GM21360 (cell line): Measurements from ENCODE around the gene PGAP2.
"Not testable (repeated sequence)": the region's sequence is repeated elsewhere in the genome, so short reads cannot be mapped to it uniquely, and the experiment has no call there.

Source experiments
- ATAC-seq: cut with Tn5 transposase; IDR thresholded peaks from one replicate; pipeline ENCODE4 v1.9.1; 2021; ENCODE audit warnings: mild to moderate bottlenecking, moderate library complexity; ENCODE audit not compliant: unreplicated experiment

PGAP2 gene

DNA sequence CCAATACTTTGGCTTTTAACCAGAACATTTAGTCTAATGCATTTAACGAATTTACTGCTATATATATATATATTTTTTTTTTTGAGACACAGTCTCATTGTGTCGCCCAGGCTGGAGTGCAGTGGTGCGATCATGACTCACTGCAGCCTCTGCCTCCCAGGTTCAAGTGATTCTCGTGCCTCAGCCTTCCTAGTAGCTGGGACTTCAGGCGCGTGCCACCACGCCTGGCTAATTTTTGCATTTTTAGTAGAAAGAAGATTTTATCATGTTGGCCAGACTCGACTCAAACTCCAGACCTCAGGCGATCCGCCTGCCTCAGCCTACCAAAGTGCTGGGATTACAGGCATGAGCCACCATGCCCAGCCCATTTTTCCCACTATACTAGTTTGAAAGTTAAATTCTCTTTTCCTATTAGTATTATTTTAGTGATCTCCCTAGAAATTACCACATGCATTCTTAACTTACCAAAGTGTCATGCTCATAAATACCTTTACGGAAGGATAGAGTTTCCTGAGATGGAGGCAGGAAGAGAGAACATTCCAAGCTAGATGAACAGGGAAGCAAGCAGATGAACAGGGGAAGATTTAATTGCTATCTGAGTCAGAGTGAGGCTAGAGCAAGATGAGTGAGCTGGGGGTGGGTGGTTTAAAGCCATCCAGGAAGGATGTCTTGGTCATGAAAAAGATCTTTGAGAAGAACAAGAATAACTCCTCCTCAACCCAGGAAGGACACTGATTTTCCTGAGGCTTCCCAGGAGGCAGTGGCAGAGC, 4.4 kb upstream of the PGAP2 start:
- ATAC-seq: no peak

DNA sequence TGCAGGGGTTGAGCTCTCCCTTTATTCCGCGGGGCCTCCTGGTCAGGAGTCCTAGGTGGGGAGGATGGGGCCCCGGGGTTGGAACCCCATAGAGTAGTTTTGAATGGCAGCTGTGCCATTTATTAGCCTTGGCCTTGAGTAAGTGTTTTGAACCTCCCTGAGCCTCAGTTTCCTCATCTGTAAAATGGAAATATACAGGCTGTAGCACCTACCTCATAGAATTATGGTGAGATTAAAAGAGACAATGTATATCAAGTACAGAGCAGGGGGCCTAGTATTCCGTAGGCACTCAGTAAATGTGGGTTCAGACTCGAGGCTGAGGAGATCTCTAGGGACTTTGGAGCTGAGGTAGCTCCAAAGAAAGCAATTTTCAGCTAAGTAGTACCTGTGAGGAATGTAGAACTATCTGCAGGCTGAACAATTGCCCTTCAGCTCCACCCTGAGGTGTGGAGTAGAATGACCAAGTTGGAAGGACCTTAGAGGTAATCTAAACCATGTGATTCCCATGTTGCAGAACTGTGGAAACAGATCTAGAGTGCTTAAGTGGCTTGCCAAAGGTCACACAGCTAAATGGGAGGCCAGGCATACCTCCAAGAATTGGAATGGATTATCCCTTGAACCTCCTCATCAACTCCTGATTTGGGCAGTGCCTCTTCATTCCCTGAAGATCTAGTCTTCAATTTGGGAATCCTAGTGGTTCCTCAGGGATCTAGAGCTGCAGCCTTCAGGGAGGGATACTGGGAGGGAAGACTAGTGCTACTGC, 682 bp downstream of the PGAP2 start:
- peak; percentile 71 for ATAC-seq

DNA sequence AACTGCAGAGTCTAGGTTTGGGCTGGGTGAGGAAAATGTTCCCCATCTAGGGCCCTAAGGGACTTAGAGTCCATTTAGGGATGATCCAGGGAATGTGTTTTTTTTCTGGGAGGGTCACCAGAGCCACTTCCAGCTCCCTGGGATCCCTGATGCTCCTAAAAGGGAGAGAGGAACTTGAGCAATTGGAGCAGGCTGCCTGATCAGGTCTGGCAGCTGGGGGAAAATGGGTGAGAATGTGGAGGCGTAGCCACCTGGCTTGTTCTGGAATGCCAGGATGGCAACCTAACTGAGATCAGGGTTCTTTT, 1.2 kb downstream of the PGAP2 start:
- ATAC-seq: no peak

DNA sequence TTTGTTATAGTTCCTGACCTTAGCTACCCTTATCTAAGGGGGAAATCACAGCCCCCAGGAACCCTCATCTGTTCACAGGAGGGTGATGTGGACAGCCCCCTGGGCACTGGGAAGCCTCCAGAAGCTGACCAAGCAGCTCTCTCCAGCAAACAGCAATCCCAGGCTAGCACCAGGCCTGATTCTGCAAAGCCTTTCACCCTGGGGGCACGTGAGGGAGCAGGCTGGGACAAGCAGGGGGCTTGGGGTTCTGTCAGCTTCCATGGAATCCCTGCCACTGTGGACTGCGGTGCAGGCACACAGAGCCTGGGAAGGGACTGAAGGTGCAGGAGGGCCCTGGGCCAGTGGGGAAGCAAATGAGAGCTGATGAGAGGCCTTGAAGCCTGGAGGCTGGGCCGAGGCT, 2.1 kb downstream of the PGAP2 start:
- ATAC-seq: no peak

DNA sequence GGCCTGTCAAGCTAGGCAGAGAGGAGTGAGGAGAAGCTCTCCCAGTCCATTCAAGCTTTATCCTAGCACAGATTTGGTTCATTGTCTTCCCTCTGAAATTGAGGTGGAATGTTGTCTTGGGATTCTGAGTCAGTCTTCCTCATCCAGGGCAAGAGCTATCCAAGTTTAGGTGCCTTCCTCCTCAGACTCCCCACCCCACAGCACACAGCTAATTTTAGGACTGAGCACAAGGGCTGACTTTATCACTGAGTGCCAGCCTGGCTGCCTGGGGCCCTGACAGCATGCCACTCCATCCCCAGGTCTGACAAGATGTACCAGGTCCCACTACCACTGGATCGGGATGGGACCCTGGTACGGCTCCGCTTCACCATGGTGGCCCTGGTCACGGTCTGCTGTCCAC, 2.6 kb downstream of the PGAP2 start:
- ATAC-seq: no peak

DNA sequence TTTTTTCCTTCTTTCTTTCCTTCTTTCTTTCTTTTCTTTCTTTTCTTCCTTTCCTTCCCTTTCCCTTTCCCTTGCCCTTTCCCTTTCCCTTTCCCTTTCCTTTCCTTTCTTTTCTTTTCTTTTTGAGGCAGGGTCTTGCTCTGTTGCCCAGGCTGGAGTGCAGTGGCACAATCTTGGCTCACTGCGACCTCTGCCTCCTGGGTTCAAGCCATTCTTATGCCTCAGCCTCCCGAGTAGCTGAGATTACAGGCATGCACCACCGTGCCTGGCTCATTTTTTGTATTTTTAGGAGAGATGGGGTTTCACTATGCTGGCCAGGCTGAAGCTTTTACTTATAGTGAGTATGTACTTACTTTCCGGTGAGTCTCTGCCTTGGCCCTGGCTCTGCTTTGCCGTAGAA, 6.5 kb downstream of the PGAP2 start:
- ATAC-seq: not testable (repeated sequence)

DNA sequence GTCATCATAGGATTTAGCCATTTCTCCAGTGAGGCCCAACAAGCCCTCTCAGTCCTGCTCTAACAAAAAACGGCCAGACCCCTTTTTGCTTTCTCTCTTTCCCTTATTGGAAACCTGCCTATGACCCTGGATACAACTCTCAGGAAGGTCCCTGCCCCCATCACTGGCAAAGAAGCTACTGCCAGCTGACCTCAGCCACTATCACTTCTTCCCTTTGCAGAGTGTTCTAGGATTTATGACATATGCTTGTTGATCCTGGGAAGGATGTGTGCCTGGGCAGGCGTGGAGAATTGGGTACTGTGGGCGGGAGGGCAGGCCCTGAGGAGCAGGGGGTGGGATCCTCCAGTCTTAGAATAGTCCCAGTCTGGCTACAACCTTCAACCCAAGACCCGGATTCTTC, 7.5 kb downstream of the PGAP2 start:
- no peak for ATAC-seq

DNA sequence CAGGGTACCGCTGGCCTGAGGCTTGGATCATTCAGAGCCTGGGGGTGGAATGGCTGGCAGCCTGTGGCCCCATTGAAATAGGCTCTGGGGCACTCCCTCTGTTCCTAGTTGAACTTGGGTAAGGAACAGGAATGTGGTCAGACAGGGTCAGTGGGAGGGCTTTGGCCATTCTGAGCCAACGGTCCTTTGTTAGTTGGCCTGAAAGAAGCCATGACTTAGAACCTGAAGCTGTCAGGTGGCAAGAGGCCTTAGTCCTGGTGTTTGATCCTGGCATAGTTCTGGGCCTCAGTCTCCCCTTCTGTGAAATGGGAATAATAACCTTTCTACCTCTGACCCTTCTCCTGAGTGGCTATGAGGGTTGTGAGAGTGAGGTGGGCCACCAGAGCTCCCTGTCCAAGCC, 8.3 kb downstream of the PGAP2 start:
- no peak for ATAC-seq

DNA sequence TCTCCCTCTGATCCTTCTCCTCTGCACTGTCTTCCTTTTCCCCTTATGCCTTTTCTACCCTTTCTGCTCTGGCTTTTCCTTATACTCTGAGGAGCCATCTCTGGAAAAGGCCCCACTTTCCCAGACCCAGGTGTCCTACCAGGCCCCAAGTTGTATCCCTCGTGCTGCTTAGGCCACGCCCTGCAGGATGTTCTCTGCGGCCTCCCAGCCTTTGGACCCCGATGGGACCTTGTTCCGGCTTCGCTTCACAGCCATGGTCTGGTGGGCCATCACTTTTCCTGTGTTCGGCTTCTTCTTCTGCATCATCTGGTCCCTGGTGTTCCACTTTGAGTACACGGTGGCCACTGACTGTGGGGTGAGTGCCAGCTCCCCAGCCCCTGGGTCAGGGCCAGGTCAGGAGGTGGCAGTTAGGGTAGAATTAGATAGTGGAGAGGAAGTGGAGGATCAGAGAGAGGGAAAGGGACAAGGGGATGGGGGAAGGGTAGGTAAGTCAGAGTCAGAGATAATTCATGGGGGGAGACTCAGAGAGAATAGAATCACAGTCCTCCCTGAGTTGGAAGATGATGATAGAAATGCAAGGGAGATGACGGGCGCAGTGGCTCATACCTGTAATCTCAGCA, 8.9 kb downstream of the PGAP2 start:
- ATAC-seq: no peak

DNA sequence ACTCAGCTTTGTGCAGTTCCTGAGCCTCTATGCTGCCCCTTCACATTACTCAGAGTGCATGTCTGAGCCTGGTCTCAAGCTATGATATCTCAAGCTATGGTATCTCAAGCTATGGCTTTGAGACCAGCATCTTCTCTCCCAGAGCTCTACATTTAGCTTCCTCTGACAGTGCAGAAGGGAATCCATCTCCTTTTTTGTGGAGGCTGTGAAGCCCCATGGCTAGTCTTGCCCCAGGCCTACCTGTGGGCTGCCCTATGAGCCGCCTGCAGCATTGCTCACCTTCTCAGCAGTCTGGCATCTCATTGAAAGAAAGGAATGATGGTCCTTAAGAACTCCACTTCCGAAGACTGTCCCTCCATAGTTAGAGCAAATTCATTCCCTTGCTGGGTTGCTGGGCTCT, 12.6 kb downstream of the PGAP2 start:
- ATAC-seq: no peak

DNA sequence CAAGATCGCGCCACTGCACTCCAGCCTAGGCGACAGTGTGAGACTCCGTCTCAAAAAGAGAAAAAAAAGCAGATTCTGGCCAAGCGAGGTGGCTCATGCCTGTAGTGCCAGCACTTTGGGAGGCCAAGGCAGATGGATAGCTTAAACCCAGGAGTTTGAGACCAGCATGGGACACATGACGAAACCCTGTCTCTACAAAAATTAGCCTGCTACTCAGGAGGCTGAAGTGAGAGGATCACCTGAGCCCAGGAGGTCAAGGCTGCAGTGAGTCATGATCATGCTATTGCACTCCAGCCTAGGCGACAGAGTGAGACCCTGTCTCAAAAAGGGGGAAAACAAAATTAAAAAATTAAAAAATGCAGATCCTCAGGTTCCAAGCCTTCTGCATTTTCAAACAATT, 14.0 kb downstream of the PGAP2 start:
- no peak for ATAC-seq

DNA sequence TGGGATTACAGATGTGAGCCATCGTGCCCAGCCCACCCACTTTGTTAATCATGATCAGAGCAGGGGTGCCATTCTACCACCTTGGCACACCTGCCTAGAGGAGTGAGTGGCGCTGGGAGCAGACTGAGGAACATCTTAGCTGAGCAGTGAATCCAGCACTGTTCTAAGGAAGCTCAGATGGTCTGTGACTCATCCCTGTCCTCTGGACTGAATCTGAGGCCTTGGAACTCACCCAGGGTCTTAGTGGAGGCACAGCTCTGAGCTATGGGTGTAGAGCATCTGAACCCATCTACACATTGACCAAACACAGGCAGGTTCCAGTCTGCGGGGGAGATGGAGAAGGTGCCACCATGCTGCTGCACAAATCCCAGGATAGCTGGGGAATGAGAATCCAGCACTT, 14.9 kb downstream of the PGAP2 start:
- no peak for ATAC-seq

DNA sequence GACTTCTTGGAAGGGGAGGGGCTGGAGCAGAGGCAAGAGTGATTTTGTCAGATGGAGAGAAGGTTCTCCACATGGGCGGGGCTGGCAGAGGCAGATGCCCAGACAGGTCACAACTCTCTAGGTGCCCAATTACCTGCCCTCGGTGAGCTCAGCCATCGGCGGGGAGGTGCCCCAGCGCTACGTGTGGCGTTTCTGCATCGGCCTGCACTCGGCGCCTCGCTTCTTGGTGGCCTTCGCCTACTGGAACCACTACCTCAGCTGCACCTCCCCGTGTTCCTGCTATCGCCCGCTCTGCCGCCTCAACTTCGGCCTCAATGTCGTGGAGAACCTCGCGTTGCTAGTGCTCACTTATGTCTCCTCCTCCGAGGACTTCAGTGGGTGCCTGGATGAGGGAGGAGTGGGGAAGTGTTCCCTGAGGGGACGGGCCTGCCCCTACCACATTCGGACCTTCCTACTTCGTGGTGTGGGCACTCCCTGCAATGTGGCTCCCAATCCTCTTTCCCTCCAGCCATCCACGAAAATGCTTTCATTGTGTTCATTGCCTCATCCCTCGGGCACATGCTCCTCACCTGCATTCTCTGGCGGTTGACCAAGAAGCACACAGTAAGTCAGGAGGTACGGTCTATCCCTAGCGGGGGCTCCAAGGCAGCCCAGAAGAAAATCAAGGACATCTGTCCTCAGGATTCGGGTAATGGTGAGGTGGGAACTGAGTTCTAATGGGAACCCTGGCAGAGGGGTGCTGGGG, 15.6 kb downstream of the PGAP2 start:
- no peak for ATAC-seq

DNA sequence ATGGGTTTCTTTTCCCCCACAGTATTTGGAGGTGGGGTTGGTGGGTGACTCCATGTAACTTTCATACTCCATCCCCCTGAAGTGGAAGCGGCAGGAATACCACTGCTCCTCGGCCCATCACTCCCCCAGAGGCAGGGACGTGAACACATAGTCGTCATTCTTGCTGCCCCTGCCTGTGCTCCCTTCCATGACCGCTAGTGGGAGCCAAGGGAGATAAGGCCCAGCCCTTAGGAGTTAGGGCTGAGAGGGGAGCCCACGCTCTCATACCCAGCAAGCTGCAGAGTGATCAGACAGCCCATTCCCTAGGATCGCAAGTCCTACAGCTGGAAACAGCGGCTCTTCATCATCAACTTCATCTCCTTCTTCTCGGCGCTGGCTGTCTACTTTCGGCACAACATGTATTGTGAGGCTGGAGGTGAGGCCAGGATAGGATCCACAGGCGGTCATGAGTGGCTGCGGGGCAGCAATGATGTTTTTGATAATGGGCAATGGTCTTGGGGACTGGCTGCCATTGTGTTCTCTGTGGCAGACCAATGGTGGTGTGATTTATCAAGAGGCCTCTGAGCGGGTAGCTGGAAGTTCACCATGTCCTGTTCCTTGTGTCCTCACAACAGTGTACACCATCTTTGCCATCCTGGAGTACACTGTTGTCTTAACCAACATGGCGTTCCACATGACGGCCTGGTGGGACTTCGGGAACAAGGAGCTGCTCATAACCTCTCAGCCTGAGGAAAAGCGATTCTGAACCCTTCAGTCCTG, 16.5 kb downstream of the PGAP2 start:
- peak; percentile 73 for ATAC-seq

DNA sequence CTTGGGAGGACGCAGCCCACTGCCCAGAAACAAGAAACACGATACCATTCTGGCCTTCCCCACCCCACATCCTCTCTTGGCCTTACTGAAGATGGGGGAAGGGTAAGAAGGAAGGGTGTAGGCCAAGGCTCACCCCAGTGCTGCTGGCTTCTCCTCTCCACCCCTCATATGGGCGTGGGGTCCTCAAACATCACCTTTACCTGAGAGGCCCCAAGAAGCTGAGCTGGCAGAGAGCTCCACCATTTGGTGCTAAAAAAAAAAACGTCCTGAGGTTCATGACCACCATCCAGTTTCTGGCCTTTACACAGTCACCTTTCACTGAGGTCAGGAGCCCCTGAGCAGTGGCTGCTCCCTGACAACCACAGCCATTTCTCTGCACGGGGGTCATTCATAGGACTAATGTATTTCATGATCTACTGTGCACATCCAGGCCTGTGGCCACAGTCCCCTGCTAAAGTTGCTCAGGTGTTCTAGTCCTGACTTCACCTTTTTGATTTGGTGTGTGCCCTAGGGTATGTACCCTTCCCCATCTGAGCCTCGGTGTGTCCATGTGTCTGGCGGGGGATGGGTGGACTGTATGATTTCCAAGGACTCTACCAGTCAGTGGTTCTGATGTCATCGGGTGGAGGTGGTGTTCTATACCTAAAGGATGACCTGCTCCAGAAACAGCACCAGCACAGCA, 17.3 kb downstream of the PGAP2 start:
- ATAC-seq: no peak

DNA sequence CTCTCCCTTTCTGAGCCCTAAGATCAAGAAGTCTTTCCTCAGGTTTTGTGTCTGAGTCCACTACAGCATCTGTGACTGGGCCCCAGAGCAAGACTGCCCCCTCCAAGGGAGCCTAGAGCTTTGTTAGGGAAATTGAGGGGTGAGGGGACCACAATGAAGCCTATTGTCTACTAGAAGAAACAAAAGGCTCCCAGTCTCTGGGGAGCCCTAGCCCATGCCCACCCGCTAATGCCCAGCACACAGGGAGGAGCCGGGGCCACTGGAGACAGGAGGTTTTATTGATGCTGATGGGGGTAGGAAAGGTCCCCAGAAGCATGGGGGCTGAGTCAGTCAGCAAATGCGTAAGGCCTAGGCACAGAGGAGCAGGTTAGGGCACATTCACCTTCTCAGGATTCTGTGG, 18.4 kb downstream of the PGAP2 start:
- ATAC-seq: no peak

DNA sequence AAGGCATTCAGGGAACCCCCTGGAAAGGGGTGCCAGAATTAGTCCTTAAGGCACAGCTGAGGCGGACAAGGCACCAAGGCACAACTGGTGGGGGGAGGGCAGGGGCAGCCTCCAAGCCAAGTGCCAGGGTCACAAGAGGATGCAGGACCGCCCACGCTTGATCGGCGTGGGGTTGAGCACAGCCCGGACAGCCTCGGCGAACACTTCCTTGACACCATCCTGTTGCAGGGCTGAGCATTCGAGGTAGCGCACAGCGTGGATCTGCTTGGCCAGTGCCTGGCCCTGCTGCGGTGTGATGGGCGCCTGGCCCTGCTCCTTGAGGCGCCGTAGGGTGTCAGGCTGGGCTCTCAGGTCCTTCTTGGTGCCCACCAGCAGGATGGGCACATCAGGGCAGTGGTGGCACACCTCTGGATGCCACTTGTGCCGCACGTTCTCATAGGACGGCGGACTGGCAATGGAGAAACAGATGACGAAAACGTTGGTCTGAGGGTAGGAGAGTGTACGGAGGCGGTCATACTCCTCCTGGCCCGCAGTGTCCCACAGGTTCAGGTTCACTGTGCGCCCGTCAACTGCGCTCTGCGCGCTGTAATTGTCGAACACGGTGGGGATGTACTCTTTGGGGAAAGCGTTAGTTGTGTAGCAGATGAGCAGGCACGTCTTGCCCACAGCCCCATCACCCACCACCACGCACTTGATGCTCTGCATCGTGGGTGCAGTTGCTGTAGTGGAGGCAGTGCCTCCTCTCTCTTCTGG, 19.2 kb downstream of the PGAP2 start:
- ATAC-seq: no peak

DNA sequence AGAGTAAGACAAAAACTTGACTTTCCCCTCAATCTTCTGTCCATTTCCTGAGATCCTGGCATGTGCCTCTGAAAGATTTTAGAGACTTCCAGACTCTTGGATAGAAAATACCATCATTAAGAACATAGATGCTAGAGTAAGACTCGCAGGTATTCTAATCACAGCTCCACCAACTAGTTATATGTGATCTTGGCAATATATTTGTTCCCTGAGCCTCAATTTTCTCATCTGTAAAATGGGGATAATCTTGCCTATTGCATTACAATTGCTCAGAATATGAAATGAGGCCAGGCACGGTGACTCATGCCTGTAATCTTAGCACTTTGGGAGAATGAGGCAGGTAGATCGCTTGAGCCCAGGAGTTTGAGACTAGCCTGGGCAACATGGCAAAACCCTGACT, 21.7 kb downstream of the PGAP2 start:
- no peak for ATAC-seq

DNA sequence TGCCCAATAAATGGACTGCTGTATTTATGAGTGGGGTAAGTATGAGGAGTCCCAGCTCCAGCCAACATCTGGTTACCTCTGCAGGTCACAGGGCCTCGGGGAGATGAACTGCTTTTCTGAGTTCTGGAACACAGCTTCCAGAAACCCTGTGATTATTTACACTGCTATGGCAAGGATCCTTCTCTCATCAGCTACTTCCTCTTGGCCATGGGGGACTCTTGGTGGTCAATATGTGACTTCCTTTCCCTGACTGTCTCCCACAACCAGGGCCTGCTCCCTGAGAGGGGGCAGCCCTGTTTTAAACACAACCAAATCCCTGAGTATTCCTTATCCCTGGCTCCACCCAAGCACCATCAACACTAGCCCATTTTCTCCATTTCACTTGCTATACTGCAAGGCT, 22.4 kb downstream of the PGAP2 start:
- no peak for ATAC-seq
